OCI-LY1 (cell line): ENCODE measurements around the gene PPP5C.

Experiments used
- H2AFZ ChIP-seq: fragments of 200-600 bp; sonication (generic), shearing (Covaris generic); 2 replicates; pipeline ENCODE4 v1.6.0; 2014; ENCODE audit warnings: antibody characterized with exemption, mild to moderate bottlenecking, low read length
- H3F3A ChIP-seq: fragments of 200-600 bp; sonication (generic), shearing (Covaris generic); 2 replicates; pipeline ENCODE4 v1.6.0; 2014; ENCODE audit warnings: mild to moderate bottlenecking, antibody characterized with exemption, low read length, moderate library complexity; ENCODE audit not compliant: insufficient read depth
- H3K27ac ChIP-seq: fragments of 200-600 bp; sonication (generic); 2 replicates; pipeline ENCODE4 v1.5.1; 2014; ENCODE audit warnings: low read length, mixed run types, mild to moderate bottlenecking, low read depth; ENCODE audit not compliant: poor library complexity, severe bottlenecking
- H3K27me3 ChIP-seq: fragments of 200-600 bp; sonication (generic); 2 replicates; pipeline ENCODE4 v1.6.0; 2014; ENCODE audit warnings: antibody characterized with exemption, mild to moderate bottlenecking, low read length, moderate library complexity; ENCODE audit not compliant: insufficient read depth
- H3K36me3 ChIP-seq: fragments of 200-600 bp; sonication (generic); 2 replicates; pipeline ENCODE4 v1.6.1; 2014; ENCODE audit warnings: mild to moderate bottlenecking, antibody characterized with exemption, low read length, moderate library complexity, mixed read lengths; ENCODE audit not compliant: insufficient read depth
- H3K4me1 ChIP-seq: fragments of 200-600 bp; sonication (generic); 2 replicates; pipeline ENCODE4 v1.5.1; 2014; ENCODE audit warnings: mild to moderate bottlenecking, low read length, moderate library complexity; ENCODE audit not compliant: insufficient read depth, severe bottlenecking
- H3K4me2 ChIP-seq: fragments of 200-600 bp; sonication (generic), shearing (Covaris generic); 2 replicates; pipeline ENCODE4 v1.6.1; 2014; ENCODE audit warnings: low read length
- H3K4me3 ChIP-seq: fragments of 200-600 bp; sonication (generic); 2 replicates; pipeline ENCODE4 v1.5.1; 2014; ENCODE audit warnings: low read length, low read depth, mild to moderate bottlenecking, mixed read lengths; ENCODE audit not compliant: poor library complexity, severe bottlenecking
- H3K79me2 ChIP-seq: fragments of 200-600 bp; shearing (Covaris generic); 2 replicates; pipeline ENCODE4 v1.6.1; 2016; ENCODE audit warnings: mixed run types, low read length, mixed read lengths; ENCODE audit not compliant: insufficient read depth
- H3K9ac ChIP-seq: fragments of 200-600 bp; sonication (generic), shearing (Covaris generic); 2 replicates; pipeline ENCODE4 v1.6.1; 2014; ENCODE audit warnings: mild to moderate bottlenecking, low read length, mixed read lengths
- H3K9me2 ChIP-seq: fragments of 200-600 bp; sonication (generic), shearing (Covaris generic); 2 replicates; pipeline ENCODE4 v1.6.1; 2014; ENCODE audit warnings: low read depth, mild to moderate bottlenecking, low read length, mixed read lengths
- H3K9me3 ChIP-seq: fragments of 200-600 bp; shearing (Covaris generic); 2 replicates; pipeline ENCODE4 v1.6.1; 2014; ENCODE audit warnings: low read length, mixed read lengths
- H4K20me1 ChIP-seq: fragments of 200-600 bp; sonication (generic), shearing (Covaris generic); 2 replicates; pipeline ENCODE4 v1.6.0; 2016; ENCODE audit warnings: mild to moderate bottlenecking, low read length; ENCODE audit not compliant: insufficient read depth
- EZH2 ChIP-seq: fragments of 200-600 bp; sonication (generic), shearing (Covaris generic); IDR thresholded peaks from 2 replicates; pipeline ENCODE4 v1.8.0; 2017; ENCODE audit warnings: borderline replicate concordance, mixed run types, mild to moderate bottlenecking, antibody characterized with exemption, low read length, moderate library complexity, mixed read lengths
- TF ChIP-seq, protein P1 (sequence below): fragments of 200-600 bp; sonication (generic), shearing (Covaris generic); IDR thresholded peaks from 2 replicates; pipeline ENCODE4 v1.5.1; 2017; ENCODE audit warnings: mild to moderate bottlenecking, antibody characterized with exemption, low read length, moderate library complexity, mixed read lengths

PPP5C gene

GRCh38 chr19:46386996-46387712 is 40.3 kb downstream of the PPP5C start:
- Histone ChIP-seq H3K27ac (no peak overlapping the region), H3K9me2 (no peaks in the 10 kb centered on the region), H3K9me3 (no peaks in the 10 kb centered on the region), H3K27me3 (no peaks in the 10 kb centered on the region), H3K4me3 (no peak overlapping the region), H3F3A (no peaks in the 10 kb centered on the region), H3K4me1 (no peaks in the 10 kb centered on the region), H3K36me3 (peaks cover 89% of the 10 kb centered on the region), H3K79me2 (no peaks in the 10 kb centered on the region), H3K9ac (no peak overlapping the region), H4K20me1 (no peaks in the 10 kb centered on the region), H2AFZ (no peak overlapping the region), H3K4me2 (no peak overlapping the region)
- TF ChIP-seq, protein P1, sequence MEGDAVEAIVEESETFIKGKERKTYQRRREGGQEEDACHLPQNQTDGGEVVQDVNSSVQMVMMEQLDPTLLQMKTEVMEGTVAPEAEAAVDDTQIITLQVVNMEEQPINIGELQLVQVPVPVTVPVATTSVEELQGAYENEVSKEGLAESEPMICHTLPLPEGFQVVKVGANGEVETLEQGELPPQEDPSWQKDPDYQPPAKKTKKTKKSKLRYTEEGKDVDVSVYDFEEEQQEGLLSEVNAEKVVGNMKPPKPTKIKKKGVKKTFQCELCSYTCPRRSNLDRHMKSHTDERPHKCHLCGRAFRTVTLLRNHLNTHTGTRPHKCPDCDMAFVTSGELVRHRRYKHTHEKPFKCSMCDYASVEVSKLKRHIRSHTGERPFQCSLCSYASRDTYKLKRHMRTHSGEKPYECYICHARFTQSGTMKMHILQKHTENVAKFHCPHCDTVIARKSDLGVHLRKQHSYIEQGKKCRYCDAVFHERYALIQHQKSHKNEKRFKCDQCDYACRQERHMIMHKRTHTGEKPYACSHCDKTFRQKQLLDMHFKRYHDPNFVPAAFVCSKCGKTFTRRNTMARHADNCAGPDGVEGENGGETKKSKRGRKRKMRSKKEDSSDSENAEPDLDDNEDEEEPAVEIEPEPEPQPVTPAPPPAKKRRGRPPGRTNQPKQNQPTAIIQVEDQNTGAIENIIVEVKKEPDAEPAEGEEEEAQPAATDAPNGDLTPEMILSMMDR, result no peak
- TF ChIP-seq EZH2, result no peak

DNA sequence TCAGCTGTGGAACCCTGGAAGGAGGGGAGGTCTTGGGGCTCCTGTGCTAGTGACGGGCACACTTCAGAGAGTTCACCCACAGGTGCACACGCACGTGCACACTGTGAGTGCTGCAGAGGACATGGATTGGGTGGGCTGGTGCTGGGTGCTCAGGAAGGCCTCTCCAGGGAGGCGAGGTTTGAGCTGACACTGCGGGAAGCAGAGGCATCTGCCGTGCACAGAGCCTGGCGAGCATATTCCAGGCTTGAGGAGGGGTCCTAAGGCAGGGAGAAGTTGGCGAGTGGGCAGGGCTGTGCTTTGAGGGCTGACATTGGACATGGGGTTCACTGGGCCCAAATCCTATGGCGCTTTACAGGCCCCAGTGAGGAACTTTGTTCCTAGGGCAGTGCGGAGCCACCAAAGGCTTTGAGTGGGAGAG is 40.8 kb downstream of the PPP5C start:
- Histone ChIP-seq H3K9me3 (no peaks in the 10 kb centered on the region), H3K27me3 (no peaks in the 10 kb centered on the region), H3K79me2 (no peaks in the 10 kb centered on the region), H3K27ac (no peak overlapping the region), H4K20me1 (no peaks in the 10 kb centered on the region), H2AFZ (no peak overlapping the region), H3K4me2 (no peak overlapping the region), H3K9me2 (no peaks in the 10 kb centered on the region), H3K4me3 (no peak overlapping the region), H3K4me1 (no peaks in the 10 kb centered on the region), H3K9ac (no peak overlapping the region), H3F3A (no peaks in the 10 kb centered on the region), H3K36me3 (peaks cover 87% of the 10 kb centered on the region)
- TF ChIP-seq, protein P1, result no peak
- no peak for TF ChIP-seq EZH2

- Histone ChIP-seq H4K20me1 (no peaks in the 10 kb centered on the region), H3K27me3 (no peaks in the 10 kb centered on the region), H3K4me2 (no peak overlapping the region), H2AFZ (no peak overlapping the region), H3K27ac (no peak overlapping the region), H3K9me2 (no peaks in the 10 kb centered on the region), H3K36me3 (peaks cover 87% of the 10 kb centered on the region), H3K4me1 (no peaks in the 10 kb centered on the region), H3K9me3 (no peaks in the 10 kb centered on the region), H3F3A (no peaks in the 10 kb centered on the region), H3K79me2 (no peaks in the 10 kb centered on the region), H3K9ac (no peak overlapping the region), H3K4me3 (no peak overlapping the region)
- TF ChIP-seq EZH2, result no peak
- TF ChIP-seq, protein P1, result no peak
Observed at GRCh38 chr19:46388311-46389095, 41.6 kb downstream of the PPP5C start.
